IPS-20b (cell line): Measurements from ENCODE around the gene GORASP1.

Experiments
- H3K27ac ChIP-seq: one replicate; pipeline ENCODE4 v1.5.1; 2013; ENCODE audit warnings: low read length
- H3K27me3 ChIP-seq: 2 replicates; pipeline ENCODE4 v1.6.1; 2013; ENCODE audit warnings: mild to moderate bottlenecking, low read length, inconsistent platforms; ENCODE audit not compliant: insufficient read depth
- H3K36me3 ChIP-seq: 2 replicates; pipeline ENCODE4 v1.6.1; 2013; ENCODE audit warnings: low read depth, mild to moderate bottlenecking, inconsistent platforms, low read length, moderate library complexity; ENCODE audit not compliant: insufficient read depth
- H3K4me1 ChIP-seq: 2 replicates; pipeline ENCODE4 v1.6.1; 2013; ENCODE audit warnings: mild to moderate bottlenecking, control low read depth, inconsistent platforms, low read length, moderate library complexity; ENCODE audit not compliant: insufficient read depth
- H3K4me3 ChIP-seq: 2 replicates; pipeline ENCODE4 v1.5.1; 2013; ENCODE audit warnings: mild to moderate bottlenecking, low read length, inconsistent platforms
- H3K9ac ChIP-seq: 2 replicates; pipeline ENCODE4 v1.6.1; 2013; ENCODE audit warnings: low read depth, mild to moderate bottlenecking, inconsistent platforms, low read length, moderate library complexity
- H3K9me3 ChIP-seq: 2 replicates; pipeline ENCODE4 v1.6.1; 2013; ENCODE audit warnings: mild to moderate bottlenecking, low read depth, low read length, inconsistent platforms; ENCODE audit not compliant: insufficient read depth

The GORASP1 gene

GRCh38 chr3:39130026-39130425 is 22.6 kb upstream of the GORASP1 start:
- Histone ChIP-seq H3K27me3 (no peaks in the 10 kb centered on the region), H3K36me3 (no peaks in the 10 kb centered on the region), H3K27ac (no peak overlapping the region), H3K4me3 (no peak overlapping the region), H3K9me3 (no peaks in the 10 kb centered on the region), H3K9ac (no peak overlapping the region), H3K4me1 (no peaks in the 10 kb centered on the region)

DNA sequence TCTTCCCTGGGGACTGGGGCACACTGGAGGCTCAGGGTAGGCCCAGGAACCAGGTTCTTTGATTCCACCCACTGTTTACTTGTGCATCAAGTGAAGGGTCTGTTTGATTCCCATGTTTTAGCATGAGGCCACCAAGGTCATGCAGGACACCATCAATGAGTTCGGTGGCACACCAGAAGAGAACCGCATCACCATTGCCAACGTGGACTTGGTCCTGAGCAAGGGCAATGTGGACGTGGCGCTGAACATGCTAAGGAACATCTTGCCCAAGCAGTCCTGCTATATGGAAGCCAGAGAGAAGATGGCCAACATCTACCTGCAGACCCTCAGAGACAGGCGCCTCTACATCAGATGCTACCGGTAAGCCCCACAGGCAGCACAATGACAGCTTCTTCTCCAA is 21.5 kb upstream of the GORASP1 start:
- Histone ChIP-seq H3K4me3 (no peak overlapping the region), H3K9ac (no peak overlapping the region), H3K4me1 (no peaks in the 10 kb centered on the region), H3K36me3 (no peaks in the 10 kb centered on the region), H3K27me3 (no peaks in the 10 kb centered on the region), H3K27ac (no peak overlapping the region), H3K9me3 (no peaks in the 10 kb centered on the region)

DNA sequence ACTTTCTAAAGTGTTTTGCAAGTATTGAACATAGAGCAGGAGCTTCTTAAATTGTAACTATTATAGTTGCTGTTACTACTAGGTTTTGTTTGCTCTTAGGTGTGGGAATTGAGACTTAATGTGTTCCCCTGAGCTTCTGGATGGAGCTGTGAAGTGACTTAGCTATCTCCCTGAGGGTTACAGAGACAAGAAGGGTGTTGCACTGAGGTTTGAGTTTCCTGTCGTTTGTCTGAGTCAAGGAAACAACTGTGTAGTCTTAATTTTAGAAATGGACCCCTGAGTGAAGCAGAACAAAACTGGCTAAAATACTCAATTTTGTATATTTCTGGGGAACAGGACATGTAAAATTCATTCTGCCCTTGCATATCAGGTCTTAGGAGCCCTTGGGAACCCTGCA is 20.5 kb upstream of the GORASP1 start:
- Histone ChIP-seq H3K27ac (no peak overlapping the region), H3K9ac (no peak overlapping the region), H3K27me3 (no peaks in the 10 kb centered on the region), H3K36me3 (no peaks in the 10 kb centered on the region), H3K9me3 (no peaks in the 10 kb centered on the region), H3K4me1 (no peaks in the 10 kb centered on the region), H3K4me3 (no peak overlapping the region)

DNA sequence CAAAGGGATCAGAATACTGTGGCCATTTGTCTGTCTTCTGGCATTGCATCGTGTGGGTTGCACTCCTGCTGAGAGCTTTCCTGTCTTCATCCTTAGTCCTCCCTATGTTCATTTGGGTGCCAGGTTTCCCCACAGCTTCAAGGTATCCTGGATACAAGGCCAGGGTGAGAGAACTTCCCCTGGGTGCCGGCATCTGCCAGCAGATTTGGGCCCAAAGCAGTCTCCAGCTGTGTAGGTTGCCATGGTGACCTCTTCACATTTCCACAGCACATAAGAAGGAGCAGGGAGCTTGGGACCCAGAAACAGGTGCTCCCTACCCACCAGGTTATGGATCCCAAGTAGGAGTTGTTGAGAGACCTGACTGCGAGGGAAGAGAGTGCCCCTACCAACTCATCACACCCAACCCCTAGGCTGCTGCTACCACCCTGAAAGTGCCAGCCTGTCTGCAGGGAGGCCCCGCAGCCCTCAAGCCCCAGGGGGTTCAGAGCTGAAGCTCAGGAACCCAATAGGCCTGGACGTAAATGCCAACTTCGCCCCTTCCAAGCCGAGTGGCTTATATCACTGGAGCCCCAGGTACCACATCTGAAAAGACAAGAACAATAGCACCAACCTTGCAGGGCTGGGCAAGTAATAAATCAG is 20.0 kb upstream of the GORASP1 start:
- no peaks in the 10 kb centered on the region for H3K9me3 ChIP-seq
- no peaks in the 10 kb centered on the region for H3K4me1 ChIP-seq
- no peaks in the 10 kb centered on the region for H3K27me3 ChIP-seq
- H3K36me3 ChIP-seq: no peaks in the 10 kb centered on the region
- H3K9ac ChIP-seq: no peak overlapping the region
- no peak overlapping the region for H3K4me3 ChIP-seq
- H3K27ac ChIP-seq: no peak overlapping the region

DNA sequence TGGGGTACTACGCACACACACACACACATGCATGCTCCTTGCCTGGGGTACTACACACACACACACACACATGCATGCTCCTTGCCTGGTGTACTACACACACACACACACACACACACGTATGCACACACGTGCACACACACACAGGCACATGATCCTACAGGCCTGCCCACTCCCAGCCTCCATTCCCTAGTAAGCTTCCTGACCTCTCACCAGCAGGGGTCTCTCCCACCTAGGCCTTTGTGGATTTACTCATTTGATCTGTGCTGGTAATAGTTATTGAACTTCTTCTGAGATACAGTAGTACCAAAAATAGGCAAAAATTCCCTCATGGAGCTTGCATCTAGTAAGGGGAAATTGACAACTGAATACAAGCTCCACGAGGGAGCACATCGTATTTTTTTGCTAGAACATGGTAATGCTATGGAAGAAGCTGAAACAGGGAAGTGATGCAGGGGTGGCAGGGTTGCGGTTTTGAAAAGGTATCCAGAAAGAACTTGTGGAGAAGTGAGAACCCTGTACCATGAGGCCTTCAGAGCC is 19.2 kb upstream of the GORASP1 start:
- H3K4me1 ChIP-seq: no peaks in the 10 kb centered on the region
- no peak overlapping the region for H3K27ac ChIP-seq
- no peaks in the 10 kb centered on the region for H3K27me3 ChIP-seq
- no peaks in the 10 kb centered on the region for H3K9me3 ChIP-seq
- no peak overlapping the region for H3K9ac ChIP-seq
- no peaks in the 10 kb centered on the region for H3K36me3 ChIP-seq
- no peak overlapping the region for H3K4me3 ChIP-seq

DNA sequence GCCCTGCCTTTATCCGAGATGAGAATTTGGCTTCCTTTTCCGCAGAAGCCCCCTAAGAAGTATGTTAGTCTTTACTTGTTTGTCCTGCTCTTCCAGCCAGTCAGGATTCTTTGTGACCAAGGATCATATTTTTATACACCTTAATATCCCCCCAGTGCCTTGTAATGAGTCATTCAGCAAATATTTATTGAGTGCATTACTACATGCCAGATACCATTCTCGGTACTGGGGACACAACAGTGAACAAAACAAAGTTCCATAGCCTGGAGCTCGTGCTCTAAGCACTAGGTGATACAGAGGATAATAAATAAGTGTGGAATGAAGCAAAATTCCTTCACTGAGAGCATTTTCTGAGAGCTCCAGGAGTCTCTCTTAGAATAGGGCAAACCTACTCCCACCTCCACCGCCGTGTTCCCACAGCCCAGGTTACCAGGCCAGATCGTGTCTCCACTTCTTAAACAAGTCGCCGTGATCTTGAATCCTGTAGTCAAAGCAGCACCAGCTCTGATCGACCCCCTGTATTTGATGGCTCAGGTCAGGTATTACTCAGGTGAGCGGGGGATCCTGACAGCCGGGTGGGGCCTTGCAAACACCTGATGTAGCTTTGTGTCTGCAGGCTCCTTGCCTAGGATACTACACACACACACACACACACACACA is 18.5 kb upstream of the GORASP1 start:
- Histone ChIP-seq H3K9me3 (no peaks in the 10 kb centered on the region), H3K4me1 (no peaks in the 10 kb centered on the region), H3K27me3 (no peaks in the 10 kb centered on the region), H3K9ac (no peak overlapping the region), H3K27ac (no peak overlapping the region), H3K36me3 (no peaks in the 10 kb centered on the region), H3K4me3 (no peak overlapping the region)

DNA sequence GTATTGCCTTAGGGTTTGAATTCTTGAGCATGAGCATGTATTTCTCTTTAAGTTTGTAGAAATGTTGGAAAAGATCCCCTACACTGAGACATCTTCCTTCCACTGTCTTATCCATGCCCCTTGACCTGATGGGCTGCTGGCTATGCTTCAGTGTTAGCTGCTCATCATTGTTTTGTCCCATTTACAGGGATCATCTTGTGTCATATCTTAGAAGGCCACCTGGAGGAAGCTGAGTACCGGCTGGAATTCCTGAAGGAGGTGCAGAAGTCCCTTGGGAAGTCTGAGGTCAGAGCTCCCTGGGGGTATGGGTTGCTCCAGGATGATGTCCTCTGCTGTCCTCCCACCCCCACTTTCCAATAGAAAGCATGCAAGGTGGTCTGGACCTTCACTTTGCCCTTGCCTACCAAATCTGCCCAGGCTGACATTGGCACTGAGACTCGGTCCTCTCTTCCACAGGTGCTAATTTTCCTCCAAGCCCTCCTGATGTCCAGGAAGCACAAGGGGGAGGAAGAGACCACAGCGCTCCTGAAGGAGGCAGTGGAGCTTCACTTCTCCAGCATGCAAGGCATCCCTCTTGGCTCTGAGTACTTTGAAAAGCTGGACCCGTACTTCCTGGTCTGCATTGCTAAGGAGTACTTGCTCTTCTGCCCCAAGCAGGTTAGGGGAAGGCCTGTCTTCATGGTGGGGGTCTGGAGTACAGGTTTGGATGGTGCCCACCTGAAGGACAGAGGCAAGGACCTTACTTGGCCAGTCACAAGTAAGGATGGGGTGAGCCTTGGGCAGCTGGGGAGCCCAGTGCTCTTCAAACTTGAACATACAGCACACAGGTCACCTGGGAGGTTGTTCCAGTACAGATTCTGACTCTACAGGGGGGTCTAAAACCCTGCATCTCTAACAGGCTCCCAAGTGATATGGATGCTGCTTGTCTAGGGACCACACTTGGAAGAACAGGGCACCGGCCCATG is 17.7 kb upstream of the GORASP1 start:
- Histone ChIP-seq H3K9ac (no peak overlapping the region), H3K4me3 (no peak overlapping the region), H3K27me3 (no peaks in the 10 kb centered on the region), H3K36me3 (no peaks in the 10 kb centered on the region), H3K4me1 (no peaks in the 10 kb centered on the region), H3K9me3 (no peaks in the 10 kb centered on the region), H3K27ac (no peak overlapping the region)

DNA sequence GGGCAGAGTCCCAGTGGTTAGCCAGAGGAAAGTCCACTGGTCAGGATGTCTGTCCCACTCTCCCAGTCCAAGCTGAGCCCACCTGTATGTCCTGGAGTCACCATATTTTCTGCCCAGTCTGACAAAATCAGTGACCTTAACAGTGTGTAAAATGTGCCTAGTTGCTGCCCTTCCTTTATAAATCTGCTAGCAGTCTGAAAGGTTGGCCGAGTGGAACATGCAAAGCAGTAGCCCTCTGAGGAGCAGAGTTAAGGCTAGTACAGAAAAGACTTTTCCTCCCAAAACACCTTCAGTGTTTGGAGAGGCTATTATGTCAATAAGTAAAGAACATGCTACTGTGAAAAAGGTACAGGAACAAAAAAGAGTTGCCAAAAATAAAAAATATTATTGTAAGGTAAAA is 15.4 kb upstream of the GORASP1 start:
- H3K9me3 ChIP-seq: no peaks in the 10 kb centered on the region
- no peak overlapping the region for H3K9ac ChIP-seq
- H3K4me1 ChIP-seq: no peaks in the 10 kb centered on the region
- no peak overlapping the region for H3K27ac ChIP-seq
- no peaks in the 10 kb centered on the region for H3K27me3 ChIP-seq
- no peak overlapping the region for H3K4me3 ChIP-seq
- no peaks in the 10 kb centered on the region for H3K36me3 ChIP-seq

GRCh38 chr3:39121621-39122020 is 14.2 kb upstream of the GORASP1 start:
- Histone ChIP-seq H3K27me3 (no peaks in the 10 kb centered on the region), H3K4me1 (no peaks in the 10 kb centered on the region), H3K36me3 (no peaks in the 10 kb centered on the region), H3K4me3 (no peak overlapping the region), H3K27ac (no peak overlapping the region), H3K9ac (no peak overlapping the region), H3K9me3 (no peaks in the 10 kb centered on the region)

DNA sequence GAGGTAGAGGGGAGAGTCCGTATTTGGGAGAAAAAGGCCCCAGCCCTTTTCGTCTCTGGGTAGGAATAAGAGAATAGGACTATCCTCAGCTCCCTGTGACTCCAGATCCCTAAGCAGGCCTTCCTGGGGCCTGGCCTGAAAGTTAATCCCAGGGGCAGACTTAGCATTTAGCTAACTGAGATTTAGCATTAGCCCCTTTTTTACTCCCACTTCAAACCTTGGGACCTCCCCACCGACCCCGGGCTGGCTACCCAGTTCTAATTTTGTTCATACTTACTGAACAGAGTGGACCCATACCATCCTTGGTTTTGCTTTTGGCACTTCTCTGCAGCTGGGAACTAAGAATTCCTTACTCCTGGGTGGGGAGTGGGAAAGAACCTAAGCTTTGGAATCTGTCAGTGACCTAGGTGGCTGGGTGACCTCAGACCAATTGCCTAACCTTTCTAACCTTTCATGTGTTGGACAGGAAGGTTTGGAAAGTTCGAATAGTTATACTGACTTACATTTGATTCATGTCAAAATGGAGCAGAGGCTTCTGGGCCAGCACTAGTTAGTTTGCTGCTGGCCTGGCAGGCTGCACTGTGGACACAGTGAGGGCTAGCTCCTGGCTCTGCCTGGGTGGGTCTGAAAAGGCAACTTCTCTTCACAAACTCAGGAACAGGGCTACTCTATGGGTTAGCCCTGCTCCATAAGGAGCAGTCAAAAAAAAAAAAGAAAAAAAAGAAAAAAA is 11.7 kb upstream of the GORASP1 start:
- Histone ChIP-seq H3K9me3 (no peaks in the 10 kb centered on the region), H3K36me3 (no peaks in the 10 kb centered on the region), H3K4me1 (no peaks in the 10 kb centered on the region), H3K4me3 (no peak overlapping the region), H3K27ac (no peak overlapping the region), H3K9ac (no peak overlapping the region), H3K27me3 (no peaks in the 10 kb centered on the region)

GRCh38 chr3:39118079-39118478 is 10.7 kb upstream of the GORASP1 start:
- Histone ChIP-seq H3K9me3 (no peaks in the 10 kb centered on the region), H3K27ac (no peak overlapping the region), H3K4me1 (no peaks in the 10 kb centered on the region), H3K4me3 (no peak overlapping the region), H3K27me3 (no peaks in the 10 kb centered on the region), H3K9ac (no peak overlapping the region), H3K36me3 (no peaks in the 10 kb centered on the region)
